HuH-7.5 (cell line): Measurements from ENCODE around the gene RSRP1.
"Not testable (repeated sequence)": the region's sequence is repeated elsewhere in the genome, so short reads cannot be mapped to it uniquely, and the experiment has no call there.

Experiments
- DNase-seq: peaks from one replicate; pipeline ENCODE4 v3.0.0; 2011; ENCODE audit warnings: low spot score

RSRP1 gene

GRCh38 chr1:25247024-25247828 lies at the start of gene RSRP1:
RSRP1 (minus strand) TSS chr1:25247454; CDS start chr1:25246963, 491 bp downstream.
- peak; percentile 96 for DNase-seq

GRCh38 chr1:25296501-25296900 lies 49.2 kb upstream of the RSRP1 start:
- not testable (repeated sequence) for DNase-seq

- DNase-seq = not testable (repeated sequence)
These were observed 47.9 kb upstream of the RSRP1 start for GRCh38 chr1:25294889-25295826.

GRCh38 chr1:25293426-25293825 lies 46.2 kb upstream of the RSRP1 start:
- not testable (repeated sequence) for DNase-seq

GRCh38 chr1:25290043-25290442 lies 42.8 kb upstream of the RSRP1 start:
- not testable (repeated sequence) for DNase-seq

GRCh38 chr1:25288573-25289101 lies 41.4 kb upstream of the RSRP1 start:
- not testable (repeated sequence) for DNase-seq

- DNase-seq = not testable (repeated sequence)
These were observed 39.9 kb upstream of the RSRP1 start for GRCh38 chr1:25287164-25287563.

- DNase-seq = not testable (repeated sequence)
These were observed 38.6 kb upstream of the RSRP1 start for GRCh38 chr1:25285862-25286261.

GRCh38 chr1:25279693-25280111 lies 32.4 kb upstream of the RSRP1 start:
- DNase-seq = not testable (repeated sequence)

- DNase-seq = not testable (repeated sequence)
These were observed 31.5 kb upstream of the RSRP1 start for GRCh38 chr1:25278790-25279189.

- not testable (repeated sequence) for DNase-seq
These were observed 31.1 kb upstream of the RSRP1 start for GRCh38 chr1:25278358-25278757.

GRCh38 chr1:25277295-25277694 lies 30.0 kb upstream of the RSRP1 start:
- DNase-seq = not testable (repeated sequence)

GRCh38 chr1:25275648-25276047 lies 28.4 kb upstream of the RSRP1 start:
- DNase-seq = not testable (repeated sequence)

GRCh38 chr1:25272238-25272637 lies 25.0 kb upstream of the RSRP1 start, which contains the start of gene RHD:
RHD (plus strand) TSS chr1:25272509; CDS start chr1:25272548, 39 bp downstream.
- DNase-seq = not testable (repeated sequence)

GRCh38 chr1:25268143-25268760 lies 21.0 kb upstream of the RSRP1 start:
- not testable (repeated sequence) for DNase-seq

- DNase-seq = peak; percentile 73
These were observed 20.3 kb upstream of the RSRP1 start for GRCh38 chr1:25267288-25268142.

GRCh38 chr1:25266554-25267287 lies 19.5 kb upstream of the RSRP1 start:
- not testable (repeated sequence) for DNase-seq

- DNase-seq = not testable (repeated sequence)
These were observed 13.1 kb upstream of the RSRP1 start for GRCh38 chr1:25260336-25260735.

GRCh38 chr1:25259813-25260212 lies 12.6 kb upstream of the RSRP1 start:
- not testable (repeated sequence) for DNase-seq

GRCh38 chr1:25257196-25257595 lies 9.9 kb upstream of the RSRP1 start:
- no peak for DNase-seq
